ENCODE data around the gene SPAG9.
A peak's percentile ranks its signal among the peaks of the same experiment; 100 is the strongest.
"Not testable (repeated sequence)": the region's sequence is repeated elsewhere in the genome, so short reads cannot be mapped to it uniquely, and the experiment has no call there.

The SPAG9 gene

GRCh38 chr17:51128076-51128475 lies 7.4 kb upstream of the SPAG9 start:
- peak; percentile 55 for DNase-seq

GRCh38 chr17:51124640-51125503 lies 4.2 kb upstream of the SPAG9 start:
- DNase-seq: no peak

GRCh38 chr17:51122473-51123115 lies 1.9 kb upstream of the SPAG9 start:
- DNase-seq: not testable (repeated sequence)

- DNase-seq: peak; percentile 95
Observed at GRCh38 chr17:51121620-51122472, 1.2 kb upstream of the SPAG9 start.

GRCh38 chr17:51120357-51120738 lies 320 bp downstream of the SPAG9 start:
- DNase-seq: no peak

- DNase-seq: peak; percentile 49
Observed at GRCh38 chr17:51119415-51120356, 982 bp downstream of the SPAG9 start.

- DNase-seq: no peak
Observed at GRCh38 chr17:51118330-51119195, 2.1 kb downstream of the SPAG9 start.

GRCh38 chr17:51115179-51115578 lies 5.5 kb downstream of the SPAG9 start:
- DNase-seq: no peak

- DNase-seq: peak; percentile 96
Observed at GRCh38 chr17:51112303-51113222, 8.1 kb downstream of the SPAG9 start.

GRCh38 chr17:51107778-51108177 lies 12.9 kb downstream of the SPAG9 start:
- no peak for DNase-seq

GRCh38 chr17:51103451-51103850 lies 17.2 kb downstream of the SPAG9 start:
- peak; percentile 14 for DNase-seq

GRCh38 chr17:51103050-51103449 lies 17.6 kb downstream of the SPAG9 start:
- DNase-seq: no peak

- peak; percentile 56 for DNase-seq
Observed at GRCh38 chr17:51097708-51098446, 22.8 kb downstream of the SPAG9 start.

- DNase-seq: no peak
Observed at GRCh38 chr17:51091635-51092034, 29.0 kb downstream of the SPAG9 start.

- DNase-seq: peak; percentile 81
Observed at GRCh38 chr17:51088868-51089267, 31.8 kb downstream of the SPAG9 start.

GRCh38 chr17:51088287-51088686 lies 32.4 kb downstream of the SPAG9 start:
- no peak for DNase-seq

- DNase-seq: peak; percentile 14
Observed at GRCh38 chr17:51087072-51087757, 33.5 kb downstream of the SPAG9 start.

GRCh38 chr17:51085150-51085805 lies 35.4 kb downstream of the SPAG9 start:
- DNase-seq: no peak

Measured in MV-4-11 (cell line).